ENCODE results near the gene REN.

GRCh38 chr1:204142032-204142974 is 23.8 kb downstream of the REN start:
- TF ChIP-seq MAX (IDR thresholded peaks at IDR 0.05) (no peak), TAF1 (IDR thresholded peaks at IDR 0.05; ENCODE audit: low read depth, low read length) (no peak), BRCA1 (IDR thresholded peaks at IDR 0.05; ENCODE audit: low read depth, low read length) (no peak), CTCF (IDR thresholded peaks at IDR 0.05; ENCODE audit: control extremely low read depth in 1 of 3, insufficient read depth in 1 of 3, low read depth in 1 of 3, low read length in 3 of 3) (peak in 2 of 3 experiments; percentile 10 to 21; a peak in 3 of 4 replicates), EP300 (IDR thresholded peaks at IDR 0.05; ENCODE audit: borderline replicate concordance in 1 of 2, low read depth in 2 of 2, low read length in 2 of 2) (no peak), FOSL1 (IDR thresholded peaks at IDR 0.05; ENCODE audit: insufficient read depth, low read depth, low read length) (no peak), SP1 (IDR thresholded peaks at IDR 0.05; ENCODE audit: low read depth, low read length) (no peak), RAD21 (IDR thresholded peaks at IDR 0.05 in 1 of 2, conservative IDR thresholded peaks at IDR 0.05 in 1 of 2; ENCODE audit: low read depth in 2 of 2, low read length in 2 of 2) (peak in 1 of 2 experiments; percentile 30; a peak in 1 of 4 replicates), POLR2A (IDR thresholded peaks at IDR 0.05; ENCODE audit: control extremely low read depth in 1 of 2, low read depth in 2 of 2, low read length in 2 of 2) (no peak), SRF (IDR thresholded peaks at IDR 0.05; ENCODE audit: low read depth, low read length) (no peak), TEAD4 (IDR thresholded peaks at IDR 0.05; ENCODE audit: low read depth, low read length) (no peak), E2F6 (IDR thresholded peaks at IDR 0.05) (no peak), GABPA (IDR thresholded peaks at IDR 0.05; ENCODE audit: borderline replicate concordance, insufficient read depth, low read length) (no peak), SAP30 (IDR thresholded peaks at IDR 0.05; ENCODE audit: insufficient read depth, insufficient replicate concordance, low read length) (no peak)
